NK-92 treated with Interleukin-12 subunit alpha and Interleukin-12 subunit beta, amount 100 ng/mL, for 24 hours (cell line): ENCODE results near the gene ADNP.
"Not testable (repeated sequence)": the region's sequence is repeated elsewhere in the genome, so short reads cannot be mapped to it uniquely, and the experiment has no call there.

ENCODE experiments used
- DNase-seq: peaks from one replicate; lab custom pipeline; 2025; lab: John Stamatoyannopoulos, UW

Gene ADNP

DNA sequence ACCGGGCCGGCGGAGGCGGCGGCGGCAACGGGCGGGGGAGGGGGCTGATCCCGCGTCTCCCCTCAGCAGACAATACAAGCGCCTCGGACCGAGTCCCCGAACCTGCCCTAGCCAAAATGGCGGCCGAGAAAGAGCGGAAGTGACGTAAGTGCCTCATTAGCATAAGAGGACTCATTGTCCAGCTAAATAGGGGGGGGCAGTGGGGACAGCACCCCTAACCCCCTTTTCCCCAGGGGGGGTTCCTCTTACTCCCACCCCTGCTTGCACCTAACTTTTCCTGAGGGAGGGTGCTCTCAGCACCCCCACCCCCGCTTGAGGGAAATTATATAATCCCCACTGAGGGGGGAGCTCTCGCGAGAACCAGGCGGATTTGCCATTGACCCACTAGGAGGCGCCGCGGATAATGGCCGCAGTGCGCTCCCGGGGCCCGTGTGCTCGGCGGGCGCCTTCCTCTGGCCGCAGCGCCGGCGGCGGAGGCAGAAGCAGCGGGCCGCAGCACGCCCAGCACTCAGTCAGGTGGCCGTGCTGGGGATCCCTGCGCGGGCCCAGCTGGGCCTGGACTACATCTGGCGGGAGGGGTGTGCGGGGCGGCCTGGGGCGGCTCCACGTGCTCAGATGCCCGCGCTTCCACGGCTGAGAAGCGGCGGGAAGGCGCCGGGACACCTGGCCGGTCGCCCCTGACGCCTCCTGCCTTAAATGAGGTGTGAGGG is at the start of gene ADNP:
Gene ADNP (minus strand): TSS at position 132 of the 710 bp plus-strand sequence. CDS start 27,441 bp downstream, outside the sequence.
- peak; percentile 95 for DNase-seq

- peak; percentile 55 for DNase-seq
Measured at GRCh38 chr20:50980071-50980681, 48.9 kb upstream of the ADNP start.

DNA sequence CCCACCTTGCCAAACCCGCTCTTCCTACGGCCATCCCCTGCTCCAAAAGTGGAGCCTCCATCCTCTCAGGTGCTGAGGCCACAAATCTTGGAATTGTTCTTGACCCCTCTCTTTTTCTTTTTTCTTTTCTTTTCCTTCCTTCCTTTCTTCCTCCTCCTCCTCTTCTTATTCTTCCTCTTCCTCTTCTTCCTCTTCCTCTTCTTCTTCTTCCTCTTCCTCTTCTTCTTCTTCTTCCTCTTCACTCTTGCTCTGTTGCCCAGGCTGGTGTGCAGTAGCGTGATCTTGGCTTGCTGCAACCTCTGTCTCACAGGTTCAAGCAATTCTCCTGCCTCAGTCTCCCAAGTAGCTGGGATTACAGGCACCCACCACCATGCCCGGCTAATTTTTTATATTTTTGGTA is 47.3 kb upstream of the ADNP start:
- not testable (repeated sequence) for DNase-seq

GRCh38 chr20:50977066-50978021 is 46.1 kb upstream of the ADNP start:
- DNase-seq, result no peak

- no peak for DNase-seq
Measured at GRCh38 chr20:50975701-50976330, 44.6 kb upstream of the ADNP start.

GRCh38 chr20:50969912-50970311 is 38.7 kb upstream of the ADNP start:
- DNase-seq, result no peak

DNA sequence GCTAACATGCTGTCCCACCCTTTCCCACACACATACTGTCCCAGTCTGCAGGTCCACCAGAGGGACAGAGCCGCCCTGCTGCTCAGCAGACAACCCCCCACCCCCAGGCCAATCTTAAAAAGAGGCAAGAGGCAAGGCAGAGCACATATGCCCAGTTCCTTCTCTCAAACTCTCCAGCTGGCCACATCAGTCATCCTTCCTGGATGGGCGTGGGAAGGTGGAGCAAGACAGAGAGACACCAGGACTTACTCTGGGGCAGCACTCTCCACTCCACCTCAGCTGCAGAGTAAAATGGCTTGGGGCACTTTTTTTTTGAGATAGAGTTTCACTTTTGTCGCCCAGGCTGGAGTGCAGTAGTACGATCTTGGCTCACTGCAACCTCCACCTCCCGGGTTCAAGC is 38.2 kb upstream of the ADNP start:
- no peak for DNase-seq

DNA sequence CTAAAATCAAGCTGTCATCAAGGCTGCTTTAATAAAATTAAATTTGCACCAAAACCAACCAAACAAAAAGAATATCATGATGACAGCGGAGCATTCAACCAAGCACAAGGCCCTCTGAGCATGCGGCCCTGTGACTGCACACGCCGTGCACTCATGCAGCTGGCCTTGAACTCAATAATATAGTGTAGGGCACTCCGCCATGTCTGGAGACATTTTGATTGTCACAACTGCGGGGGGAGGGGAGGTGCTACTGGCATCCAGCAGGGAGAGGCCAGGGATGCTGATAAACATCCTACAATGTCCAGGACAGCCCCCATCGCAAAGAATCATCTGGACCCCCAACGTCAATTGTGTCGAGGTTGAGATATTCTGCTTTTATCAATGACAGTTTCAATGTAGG is 37.1 kb upstream of the ADNP start:
- DNase-seq, result no peak

GRCh38 chr20:50967586-50967985 is 36.3 kb upstream of the ADNP start:
- no peak for DNase-seq

- DNase-seq, result no peak
Measured at GRCh38 chr20:50959543-50960126, 28.4 kb upstream of the ADNP start.

DNA sequence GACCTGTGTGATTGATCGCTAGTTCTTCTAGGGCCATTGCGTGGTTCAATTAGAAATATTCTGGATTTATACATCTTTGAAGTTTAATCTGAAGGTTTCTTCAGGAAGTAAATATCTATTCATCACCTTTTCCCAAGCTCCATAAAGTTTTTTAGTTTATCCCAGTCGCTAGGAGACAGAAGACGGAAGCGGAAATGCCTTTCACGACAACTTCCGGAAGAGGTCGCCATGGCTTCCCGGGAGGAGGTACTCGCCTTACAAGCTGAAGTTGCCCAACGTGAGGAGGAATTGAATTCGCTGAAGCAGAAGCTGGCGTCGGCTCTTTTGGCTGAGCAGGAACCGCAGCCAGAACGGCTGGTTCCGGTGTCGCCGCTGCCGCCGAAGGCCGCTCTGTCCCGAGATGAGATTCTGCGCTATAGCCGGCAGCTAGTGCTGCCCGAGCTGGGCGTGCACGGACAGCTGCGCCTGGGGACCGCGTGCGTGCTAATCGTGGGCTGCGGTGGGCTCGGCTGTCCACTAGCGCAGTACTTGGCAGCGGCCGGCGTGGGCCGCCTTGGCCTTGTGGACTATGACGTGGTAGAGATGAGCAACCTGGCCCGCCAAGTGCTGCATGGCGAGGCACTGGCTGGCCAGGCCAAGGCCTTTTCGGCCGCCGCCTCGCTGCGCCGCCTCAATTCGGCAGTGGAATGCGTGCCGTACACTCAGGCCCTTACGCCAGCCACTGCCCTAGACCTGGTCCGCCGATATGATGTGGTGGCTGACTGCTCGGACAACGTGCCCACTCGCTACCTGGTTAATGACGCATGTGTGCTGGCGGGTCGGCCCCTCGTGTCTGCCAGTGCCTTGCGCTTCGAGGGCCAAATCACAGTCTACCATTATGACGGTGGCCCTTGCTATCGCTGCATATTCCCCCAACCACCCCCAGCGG is 27.6 kb upstream of the ADNP start, which contains the start of gene MOCS3:
Gene MOCS3 (plus strand): TSS at position 204 of the 928 bp plus-strand sequence. CDS start 25 bp downstream, at position 229.
- peak; percentile 70 for DNase-seq

DNA sequence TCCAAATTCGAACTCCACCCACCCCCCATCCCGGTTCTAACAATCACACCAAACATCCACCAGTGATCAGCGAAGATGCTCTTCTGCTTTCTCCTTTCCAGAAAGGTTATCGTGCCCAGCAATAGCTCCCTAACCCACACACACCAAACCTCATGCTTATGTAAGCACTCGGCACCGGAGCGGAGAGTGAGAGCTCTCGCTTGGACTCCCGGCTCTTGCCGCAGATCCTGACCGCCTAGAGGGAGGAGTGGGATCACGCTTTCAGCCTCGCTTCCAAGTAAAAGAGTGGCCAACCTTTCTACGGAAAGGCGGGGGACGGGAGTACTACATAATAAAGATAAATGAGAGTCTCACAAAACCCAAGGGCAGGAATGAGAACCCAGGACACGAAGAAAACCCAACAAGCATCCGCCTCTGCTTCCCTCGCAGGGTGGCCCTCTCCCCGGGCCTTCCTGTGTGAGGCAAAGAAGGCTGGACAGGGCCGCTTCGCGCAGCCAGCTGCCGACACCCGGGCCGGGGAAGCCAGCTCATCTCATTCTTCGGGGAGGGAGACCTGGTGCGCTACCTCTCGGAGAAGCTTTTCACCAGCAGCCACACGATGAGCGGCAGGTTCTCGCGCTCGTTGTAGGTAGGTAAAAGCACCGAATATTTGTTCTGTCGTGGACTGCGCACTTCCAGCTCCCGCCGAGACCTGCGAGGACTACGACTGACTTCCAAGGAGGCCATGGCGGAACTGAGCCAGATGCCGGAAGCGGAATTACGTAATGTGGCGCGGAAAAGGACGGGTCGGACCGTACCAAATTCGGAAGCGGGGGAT is 26.8 kb upstream of the ADNP start, which contains the start of gene DPM1:
Gene DPM1 (minus strand): TSS at position 735 of the 817 bp plus-strand sequence. CDS start 9 bp downstream, at position 726.
- peak; percentile 74 for DNase-seq

DNA sequence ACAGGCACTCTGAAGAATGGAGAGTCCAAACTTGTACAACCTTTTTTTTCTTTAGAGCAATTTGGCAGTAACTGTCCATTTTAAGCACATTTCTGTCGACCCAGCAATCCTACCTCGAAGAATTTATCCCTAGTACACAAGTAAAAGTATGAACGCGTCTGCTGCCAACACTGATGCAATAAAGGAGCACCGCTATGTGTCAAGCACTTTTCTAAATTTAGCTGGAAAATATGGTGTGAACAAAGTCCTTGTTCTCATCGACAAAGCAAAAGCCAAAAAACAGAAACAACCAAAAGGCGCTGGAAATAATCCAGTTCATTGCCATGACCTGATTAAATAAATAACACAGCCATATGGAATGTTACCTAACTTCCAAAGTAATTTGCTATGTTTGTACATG is 26.0 kb upstream of the ADNP start:
- no peak for DNase-seq

DNA sequence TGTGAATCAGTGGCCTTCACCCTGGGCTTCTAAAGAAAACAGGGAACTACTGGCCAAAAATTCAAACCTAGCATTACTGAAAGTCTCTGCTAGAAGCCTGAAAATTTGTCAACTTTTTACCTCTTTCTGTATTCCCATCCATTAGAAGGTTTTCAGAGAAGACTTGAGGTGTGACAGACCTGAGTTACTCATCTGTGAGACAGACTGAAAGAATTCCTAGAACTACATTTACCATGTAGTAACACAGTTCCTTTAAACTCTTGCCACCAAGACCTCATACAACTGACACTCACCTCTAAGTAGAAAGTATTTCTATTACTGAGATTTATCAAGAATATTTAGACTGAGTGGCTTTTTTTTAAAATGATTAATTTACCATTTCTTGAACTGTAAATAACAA is 22.6 kb upstream of the ADNP start:
- DNase-seq, result no peak

GRCh38 chr20:50953196-50953595 is 22.0 kb upstream of the ADNP start:
- DNase-seq, result no peak

- no peak for DNase-seq
Measured at GRCh38 chr20:50948132-50948785, 17.0 kb upstream of the ADNP start.

GRCh38 chr20:50943069-50943468 is 11.8 kb upstream of the ADNP start:
- no peak for DNase-seq

- no peak for DNase-seq
Measured at GRCh38 chr20:50933589-50933988, 2.4 kb upstream of the ADNP start.

DNA sequence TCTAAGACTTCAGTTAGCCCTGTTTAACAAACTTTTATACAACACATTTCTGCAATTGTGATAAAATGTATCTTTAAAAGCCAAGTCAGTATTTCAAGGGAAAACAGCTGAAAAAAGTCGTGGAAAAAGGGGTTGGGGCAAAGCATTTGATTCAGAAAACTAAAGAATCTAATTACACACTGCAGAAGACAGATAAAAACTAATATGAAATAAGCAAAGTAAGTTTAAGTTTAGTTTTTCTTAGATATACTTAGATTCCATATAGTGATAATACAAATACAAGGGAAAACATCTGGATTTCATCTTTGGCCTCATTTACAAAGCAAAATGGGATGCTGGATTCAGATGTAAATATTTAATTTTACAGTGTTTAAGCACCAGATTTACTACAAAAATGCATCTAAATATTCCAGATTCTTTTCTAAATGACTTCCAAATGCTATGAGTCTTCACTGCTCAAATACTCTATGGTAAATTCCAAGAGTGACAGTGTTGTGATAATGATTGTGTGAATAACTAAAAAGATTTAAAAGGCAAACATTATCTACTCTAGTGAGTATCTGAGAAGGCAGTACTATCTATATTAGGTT is 1.5 kb upstream of the ADNP start:
- no peak for DNase-seq
